ELF-1 (cell line): ENCODE data around the gene INTU.
"Not testable (repeated sequence)": the region's sequence is repeated elsewhere in the genome, so short reads cannot be mapped to it uniquely, and the experiment has no call there.

Experiments used
- DNase-seq: peaks from one replicate; pipeline ENCODE4 v3.0.0-alpha.2; 2016; ENCODE audit warnings: low read depth, low spot score

Gene INTU

DNA sequence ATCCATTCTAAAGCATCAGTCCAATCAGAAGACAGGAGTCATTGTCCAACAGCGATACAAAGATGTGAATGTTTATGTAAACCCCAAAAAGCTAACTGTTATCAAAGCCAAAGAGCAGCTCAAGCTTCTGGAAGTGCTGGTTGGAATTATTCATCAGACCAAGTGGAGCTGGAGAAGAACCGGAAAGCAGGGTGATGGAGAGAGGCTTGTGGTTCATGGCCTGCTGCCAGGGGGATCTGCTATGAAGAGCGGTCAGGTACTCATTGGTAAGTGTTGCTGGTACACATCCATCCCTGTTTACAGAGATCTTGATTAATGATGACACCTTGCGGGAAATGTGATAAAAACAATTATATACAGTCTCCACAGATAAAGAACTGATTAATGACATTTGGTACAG lies 11.0 kb downstream of the INTU start:
- no peak for DNase-seq

DNA sequence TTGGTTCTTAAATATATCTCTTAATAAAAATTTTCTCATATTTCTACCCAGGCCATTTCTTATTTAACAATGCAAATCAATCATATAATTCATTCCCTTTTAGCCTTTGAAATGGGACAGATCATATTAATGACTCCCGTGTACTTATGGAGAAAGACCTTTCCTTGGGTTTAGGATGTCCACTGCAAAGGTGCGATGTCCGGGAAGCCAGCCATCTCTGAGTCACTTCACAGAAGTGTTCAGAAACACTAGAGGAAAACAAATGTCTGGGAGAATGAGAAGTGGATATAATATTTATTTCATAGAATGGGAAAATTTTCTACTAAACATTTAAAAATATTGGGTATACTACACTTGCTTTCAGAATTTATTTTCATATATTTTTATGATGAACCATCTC lies 15.3 kb downstream of the INTU start:
- DNase-seq: no peak

DNA sequence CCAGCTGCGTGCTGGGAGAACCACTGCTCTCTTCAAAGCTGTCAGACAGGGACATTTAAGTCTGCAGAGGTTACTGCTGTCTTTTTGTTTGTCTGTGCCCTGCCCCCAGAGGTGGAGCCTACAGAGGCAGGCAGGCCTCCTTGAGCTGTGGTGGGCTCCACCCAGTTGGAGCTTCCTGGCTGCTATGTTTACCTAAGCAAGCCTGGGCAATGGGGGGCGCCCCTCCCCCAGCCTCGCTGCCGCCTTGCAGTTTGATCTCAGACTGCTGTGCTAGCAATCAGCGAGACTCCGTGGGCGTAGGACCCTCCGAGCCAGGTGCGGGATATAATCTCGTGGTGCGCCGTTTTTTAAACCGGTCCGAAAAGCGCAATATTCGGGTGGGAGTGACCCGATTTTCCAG lies 22.8 kb downstream of the INTU start:
- DNase-seq: not testable (repeated sequence)

DNA sequence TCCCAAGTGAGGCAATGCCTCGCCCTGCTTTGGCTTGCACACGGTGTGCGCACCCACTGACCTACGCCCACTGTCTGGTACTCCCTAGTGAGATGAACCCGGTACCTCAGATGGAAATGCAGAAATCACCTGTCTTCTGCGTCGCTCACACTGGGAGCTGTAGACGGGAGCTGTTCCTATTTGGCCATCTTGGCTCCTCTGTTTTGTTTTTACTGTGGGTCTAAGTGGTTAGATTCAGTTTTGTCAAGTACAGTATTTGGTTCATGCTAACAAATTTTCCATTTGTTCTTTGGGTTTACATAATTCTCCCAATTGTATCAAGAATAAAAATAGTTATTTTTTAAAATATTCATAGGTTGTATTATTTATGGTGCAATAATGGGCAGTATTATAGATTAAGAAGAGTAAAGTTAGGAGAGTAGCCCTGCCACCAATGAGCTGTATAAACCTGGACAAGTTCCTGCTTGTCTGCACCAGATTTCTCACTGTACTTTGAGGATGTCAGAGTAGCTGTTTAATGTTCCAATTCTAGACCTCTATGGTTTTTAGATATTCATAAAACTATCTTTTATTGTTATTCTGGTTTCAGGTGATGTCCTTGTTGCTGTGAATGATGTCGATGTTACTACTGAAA lies 23.4 kb downstream of the INTU start:
- DNase-seq: no peak

DNA sequence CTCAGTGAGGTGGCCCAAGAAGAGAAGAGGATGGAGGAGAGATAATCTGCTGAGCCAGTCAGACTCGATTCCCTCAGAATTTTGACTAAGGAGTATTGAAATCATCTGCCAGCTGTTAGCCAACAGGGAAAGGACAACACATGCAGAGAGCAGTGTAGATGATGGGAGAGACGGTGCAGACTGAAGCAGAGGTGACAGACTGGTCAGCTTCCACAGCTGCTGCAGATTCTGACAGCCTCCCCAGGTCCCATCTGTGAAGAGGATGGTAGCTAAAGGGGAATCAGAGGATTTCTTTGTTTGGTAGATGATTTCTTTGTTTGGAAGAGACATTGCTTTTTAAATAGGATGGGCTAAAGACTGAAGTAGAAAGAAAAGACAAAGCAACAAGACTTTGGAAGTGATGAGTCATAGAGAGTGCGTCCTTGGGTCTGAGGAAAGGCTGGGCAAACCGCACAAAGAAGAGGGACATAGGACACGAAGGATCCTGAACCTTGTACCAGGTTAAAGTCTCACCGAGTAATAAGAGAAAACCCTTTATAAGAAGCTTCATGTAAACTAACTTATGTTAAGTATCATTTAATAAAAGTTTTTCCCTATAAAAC lies 27.6 kb downstream of the INTU start:
- no peak for DNase-seq

DNA sequence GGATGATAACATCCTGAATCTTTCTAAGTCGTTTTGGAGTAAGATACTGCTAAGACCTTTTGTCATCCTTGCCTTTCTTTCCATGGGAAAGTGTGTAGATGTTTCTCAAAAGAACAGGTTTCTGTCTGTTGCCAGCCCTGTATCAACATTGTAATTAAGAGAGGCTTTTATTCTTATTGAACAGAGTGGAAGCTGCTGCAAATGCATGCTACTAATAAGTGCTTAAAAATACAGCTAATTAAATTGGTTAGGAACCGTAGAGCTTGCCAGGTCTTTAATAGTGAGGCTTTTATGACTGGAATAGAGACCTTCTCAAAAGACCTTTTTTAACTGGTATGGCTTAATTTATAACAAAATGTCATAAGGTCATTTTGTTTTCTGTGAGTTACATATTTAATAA lies 34.4 kb downstream of the INTU start:
- DNase-seq: no peak

DNA sequence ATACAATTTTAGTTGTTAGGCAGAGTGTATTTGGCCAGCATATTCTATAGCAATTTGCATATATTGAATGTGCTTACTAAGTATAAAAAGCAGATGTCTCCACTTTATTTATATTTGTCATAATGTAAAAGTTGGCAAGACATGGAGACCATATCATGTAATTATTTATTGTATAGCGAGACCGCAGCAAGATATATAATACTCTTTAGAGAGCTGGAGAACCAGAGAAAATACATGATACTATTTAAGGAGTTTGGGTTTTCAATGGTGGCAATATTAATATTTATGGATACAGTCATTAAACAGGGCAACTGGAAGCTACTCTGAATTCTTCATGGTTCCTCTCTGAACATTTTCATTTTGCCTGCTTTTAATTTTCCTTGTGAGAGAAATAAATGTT lies 35.0 kb downstream of the INTU start:
- no peak for DNase-seq

DNA sequence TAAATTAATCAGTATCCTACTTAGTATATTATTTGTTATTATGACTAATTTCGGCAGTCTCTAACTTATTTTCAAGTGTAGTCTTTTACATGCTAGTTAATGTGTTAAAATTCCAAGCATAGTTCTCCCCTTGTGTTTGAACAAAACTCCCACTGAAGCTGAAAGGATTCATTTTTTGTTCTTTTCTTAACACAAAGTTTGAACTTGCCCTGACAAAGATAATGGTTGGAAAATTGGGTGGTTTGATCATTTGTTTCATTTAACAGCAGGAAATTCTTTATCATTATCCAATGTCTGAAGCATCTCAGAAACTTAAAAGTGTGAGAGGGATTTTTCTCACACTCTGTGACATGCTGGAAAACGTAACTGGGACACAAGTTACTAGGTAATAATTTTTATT lies 36.0 kb downstream of the INTU start:
- DNase-seq: no peak

DNA sequence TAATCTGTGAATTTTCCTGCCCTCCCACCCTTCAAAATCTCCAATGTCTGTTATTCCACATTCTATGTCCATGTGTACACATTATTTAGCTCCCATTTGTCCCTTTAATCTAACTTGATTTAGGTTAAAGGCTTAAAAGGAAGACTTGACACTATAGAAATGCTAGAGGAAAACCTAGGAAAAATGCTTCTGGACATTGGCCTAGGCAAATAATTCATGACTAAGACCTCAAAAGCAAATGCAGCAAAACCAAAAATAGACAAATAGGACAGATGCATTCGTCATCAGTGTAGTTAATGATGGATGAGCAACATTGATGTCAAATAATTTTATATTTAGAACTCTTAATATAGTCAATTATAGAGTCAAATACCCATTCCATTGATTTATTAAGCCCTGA lies 36.9 kb downstream of the INTU start:
- DNase-seq: no peak

DNA sequence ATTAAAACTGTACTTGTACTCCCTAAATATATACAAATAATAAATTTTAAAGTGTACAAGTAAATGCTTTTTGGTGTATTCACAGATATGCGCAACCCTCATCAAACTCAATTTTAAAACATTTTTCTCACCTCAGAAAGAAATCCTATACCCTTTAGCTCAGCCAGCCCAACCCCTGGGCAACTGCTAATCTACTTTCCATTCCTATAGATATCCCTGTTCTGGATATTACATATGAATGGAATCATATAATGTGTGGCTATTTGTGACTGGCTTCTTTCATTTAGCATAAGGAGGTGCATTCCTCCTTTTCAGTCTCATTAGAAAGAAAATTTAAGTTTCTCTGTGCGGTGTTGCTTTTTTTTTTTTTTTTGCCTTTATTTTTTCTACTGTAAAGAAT lies 39.4 kb downstream of the INTU start:
- no peak for DNase-seq

DNA sequence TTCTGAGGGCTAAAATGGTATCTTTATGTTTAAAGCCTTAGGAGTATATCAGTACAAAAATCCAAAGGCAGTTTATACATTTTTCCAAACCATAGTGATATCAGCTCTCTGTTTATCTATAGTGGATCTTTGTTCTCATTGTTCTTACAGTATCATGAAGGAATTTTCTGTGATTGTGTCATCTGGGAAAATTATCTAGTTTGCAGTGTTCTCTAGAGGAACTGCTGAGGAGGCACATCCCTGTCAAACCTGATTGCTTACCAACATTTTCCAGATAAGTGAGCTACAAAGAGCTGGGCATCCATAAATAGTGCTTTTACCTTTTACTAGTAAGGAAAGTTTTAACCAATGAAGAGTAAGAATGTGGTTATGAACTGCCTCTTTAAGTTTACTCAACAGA lies 52.5 kb downstream of the INTU start:
- no peak for DNase-seq

DNA sequence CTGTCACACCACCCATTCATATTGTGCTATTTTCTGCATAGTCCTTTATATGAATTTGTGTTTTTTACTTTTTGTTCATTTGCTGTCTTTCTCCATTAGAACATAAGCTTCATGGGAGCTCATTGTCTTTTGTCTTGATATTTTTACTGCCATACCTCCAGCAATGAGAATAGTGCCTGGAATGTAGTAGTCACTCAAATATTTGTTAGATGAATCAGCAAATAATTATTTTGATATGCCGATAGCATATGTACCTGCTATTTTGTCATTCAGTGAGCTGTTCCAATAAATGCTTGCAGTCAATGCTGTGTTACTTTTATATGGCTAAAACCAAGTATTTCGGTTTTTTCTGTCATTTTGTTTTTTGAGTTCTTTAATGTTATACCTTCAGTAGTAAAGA lies 53.9 kb downstream of the INTU start:
- DNase-seq: no peak

DNA sequence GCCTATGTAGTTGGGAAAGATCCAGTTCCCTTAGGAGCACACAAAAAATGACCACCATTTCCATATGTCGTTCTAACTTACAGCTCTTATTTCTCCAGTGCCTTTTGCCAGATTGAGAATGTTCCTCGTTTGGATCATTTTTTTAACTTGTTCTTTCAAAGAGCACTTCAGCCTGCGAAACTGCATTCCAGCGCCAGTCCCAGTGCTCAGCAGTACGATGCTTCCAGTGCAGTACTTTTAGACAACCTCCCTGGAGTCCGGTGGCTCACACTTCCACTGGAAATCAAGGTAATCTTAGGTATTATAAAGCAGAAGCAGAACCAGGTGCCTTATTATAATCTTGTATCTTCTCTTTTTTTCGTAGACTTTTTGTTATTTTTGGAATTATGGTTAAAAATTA lies 54.8 kb downstream of the INTU start:
- no peak for DNase-seq

DNA sequence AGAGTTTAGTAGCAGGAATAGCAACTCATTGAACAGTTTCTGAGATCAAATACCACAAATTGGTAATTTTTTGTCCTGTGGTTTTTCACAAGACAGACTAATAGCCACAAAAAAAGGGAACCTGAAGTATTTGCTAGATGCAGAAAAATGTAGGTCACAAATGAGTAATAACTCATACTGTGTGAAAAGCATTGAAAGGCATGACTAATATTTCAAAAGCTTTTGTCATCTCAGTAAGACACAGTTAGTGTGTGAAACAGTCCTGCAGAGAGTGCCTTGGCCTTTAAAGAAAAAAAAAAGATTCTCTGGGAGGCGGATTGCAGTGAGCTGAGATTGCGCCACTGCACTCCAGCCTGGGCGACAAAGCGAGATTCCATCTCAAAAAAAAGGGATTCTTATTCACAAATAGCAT lies 66.0 kb downstream of the INTU start:
- no peak for DNase-seq

DNA sequence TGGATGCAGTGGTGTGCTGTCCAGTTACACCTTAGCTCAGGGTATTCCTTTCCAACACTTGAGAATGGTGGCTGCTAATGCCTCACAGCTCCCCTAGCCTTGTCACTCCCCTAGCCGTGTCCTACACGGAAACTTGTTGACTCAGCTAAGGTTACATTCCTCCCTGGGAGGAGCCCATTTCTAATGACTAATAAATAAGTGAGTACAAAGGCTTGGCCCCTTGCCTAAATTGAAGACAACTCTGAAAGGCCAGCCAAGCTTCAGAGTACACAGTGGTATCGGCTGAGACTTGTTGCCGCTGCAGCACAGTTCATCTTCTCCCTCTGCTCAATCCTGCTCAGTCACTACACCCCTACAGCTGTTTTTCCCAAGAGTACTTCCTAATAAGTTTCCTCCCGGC lies 76.2 kb downstream of the INTU start:
- peak; percentile 20 for DNase-seq

DNA sequence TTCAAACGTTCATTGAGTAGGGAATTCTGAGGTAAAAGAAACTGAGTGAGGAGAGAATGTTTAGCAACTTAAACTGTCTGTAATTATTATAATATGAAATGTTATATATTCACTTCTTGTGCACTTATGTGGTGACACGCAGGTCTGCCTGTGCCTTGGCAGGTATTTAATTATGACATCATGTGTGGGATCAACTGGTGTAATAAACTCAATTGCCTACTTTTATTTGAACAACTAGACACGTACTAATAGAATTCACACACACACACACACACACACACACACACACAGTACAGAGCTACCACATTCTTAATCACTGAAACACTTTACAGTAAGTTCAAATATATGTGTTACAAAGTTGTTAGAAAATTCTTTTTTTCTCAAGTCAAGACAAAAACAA lies 76.7 kb downstream of the INTU start:
- no peak for DNase-seq

DNA sequence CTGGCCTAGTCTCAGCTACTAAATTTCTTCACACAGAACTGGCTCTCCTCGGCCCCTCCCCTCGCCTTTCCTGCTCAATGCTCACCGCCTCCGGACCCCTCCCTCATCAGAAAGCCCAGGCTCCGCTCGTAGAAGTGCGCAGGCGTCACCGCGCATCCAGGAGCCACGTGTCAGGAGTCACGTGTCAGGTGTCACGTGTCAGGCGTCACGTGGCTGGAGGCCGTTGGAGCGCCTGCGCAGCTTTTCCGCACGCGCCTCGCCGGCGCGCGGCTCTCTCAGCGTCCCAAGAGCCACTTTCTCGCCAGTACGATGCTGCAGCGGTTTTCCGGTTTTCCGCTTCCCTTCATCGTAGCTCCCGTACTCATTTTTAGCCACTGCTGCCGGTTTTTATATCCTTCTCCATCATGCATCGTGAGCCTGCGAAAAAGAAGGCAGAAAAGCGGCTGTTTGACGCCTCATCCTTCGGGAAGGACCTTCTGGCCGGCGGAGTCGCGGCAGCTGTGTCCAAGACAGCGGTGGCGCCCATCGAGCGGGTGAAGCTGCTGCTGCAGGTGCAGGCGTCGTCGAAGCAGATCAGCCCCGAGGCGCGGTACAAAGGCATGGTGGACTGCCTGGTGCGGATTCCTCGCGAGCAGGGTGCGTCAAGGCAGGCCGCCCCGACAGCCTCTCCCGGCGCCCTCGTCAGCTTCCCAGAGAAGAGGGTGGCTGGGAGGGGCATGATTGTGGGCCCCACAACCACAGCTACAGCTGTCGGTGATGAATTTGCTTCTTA lies 97.6 kb downstream of the INTU start, which contains the start of gene SLC25A31:
Gene SLC25A31, plus strand, starts transcription at position 259 of the 772 bp plus-strand sequence. Its CDS starts 146 bp downstream, at position 405.
- no peak for DNase-seq

DNA sequence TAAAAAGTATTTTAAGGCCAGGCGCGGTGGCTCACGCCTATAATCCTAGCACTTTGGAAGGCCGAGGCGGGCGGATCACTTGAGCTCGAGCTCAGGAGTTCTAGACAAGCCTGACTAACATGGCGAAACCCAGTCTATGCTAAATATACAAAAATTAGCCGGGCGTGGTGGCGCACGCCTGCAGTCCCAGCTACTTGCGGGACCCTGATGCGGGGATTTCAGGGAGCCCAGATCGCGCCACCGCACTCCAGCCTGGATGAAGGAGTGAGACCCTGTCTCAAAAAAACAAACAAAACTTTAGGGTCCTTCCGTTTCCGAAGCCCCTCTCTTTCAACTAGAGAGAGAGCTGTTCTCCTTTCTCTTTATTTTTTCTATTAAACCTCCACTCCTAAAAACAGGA lies 98.6 kb downstream of the INTU start:
- DNase-seq: no peak

DNA sequence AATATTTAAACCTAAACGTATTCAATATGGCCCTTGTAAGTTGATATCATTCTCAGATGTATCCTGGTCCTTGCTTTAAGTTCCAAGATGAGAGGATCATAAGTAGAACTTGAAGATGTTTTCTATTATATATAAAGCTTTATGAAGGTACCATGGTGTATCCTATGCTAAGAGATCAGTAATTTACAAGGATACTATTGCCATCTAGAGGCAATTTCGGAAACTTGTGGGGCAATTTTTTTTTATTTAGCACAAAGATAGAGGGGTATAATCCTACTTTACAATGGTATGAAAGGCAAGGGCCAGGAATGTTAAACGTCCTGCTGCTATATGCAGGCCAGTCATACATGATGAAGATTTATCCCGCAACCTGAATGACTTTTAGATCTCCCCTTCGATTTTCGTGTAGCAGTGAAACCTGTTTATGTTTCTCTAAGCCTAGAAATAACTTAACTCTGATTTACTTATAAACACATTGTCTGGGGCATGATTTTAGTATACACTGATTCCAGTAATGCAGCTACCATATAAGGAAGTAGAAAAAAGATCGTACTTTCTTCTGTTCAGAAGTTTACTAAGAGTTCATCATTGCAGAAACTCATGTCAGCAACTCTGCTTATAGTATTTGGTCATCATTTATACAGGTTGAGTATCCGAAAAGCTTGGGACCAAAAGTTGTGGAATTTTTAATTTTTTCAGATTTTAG lies 100.0 kb downstream of the INTU start:
- DNase-seq: no peak

DNA sequence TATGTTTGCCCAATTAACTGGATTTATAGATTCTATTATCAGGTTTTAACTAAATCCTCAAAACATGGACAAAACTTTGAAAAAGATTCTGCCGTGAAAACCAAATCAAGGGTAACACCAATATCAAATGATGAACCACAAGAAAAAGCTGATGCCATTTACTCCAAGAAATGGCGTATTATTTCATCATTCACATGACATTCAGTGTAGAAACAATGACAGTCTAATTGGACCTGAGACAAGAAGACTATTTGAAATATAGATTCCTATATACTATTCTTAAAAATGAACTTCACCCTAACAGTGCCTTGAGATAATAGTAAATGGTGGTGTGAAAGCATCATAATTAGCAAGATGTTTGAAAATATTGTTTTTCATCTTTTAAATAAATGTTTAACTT lies 102.2 kb downstream of the INTU start:
- no peak for DNase-seq

DNA sequence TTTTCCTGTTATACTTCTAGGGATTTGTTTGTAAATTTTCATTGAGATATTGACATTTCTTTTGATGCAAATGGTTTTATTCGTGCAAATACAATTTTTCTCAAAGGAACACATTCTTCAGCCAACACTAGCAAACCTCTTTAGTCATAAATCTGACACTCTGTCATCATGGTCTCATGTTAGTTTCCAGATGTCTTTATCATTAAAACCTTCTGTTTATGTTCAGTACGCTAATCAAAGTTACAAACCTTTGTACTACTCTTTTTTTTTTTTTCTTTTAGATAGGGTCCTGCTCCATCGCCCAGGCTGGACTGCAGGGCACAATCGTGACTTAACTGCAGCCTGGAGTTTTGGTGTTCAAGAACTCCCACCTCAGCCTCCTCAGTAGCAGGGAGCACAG lies 104.5 kb downstream of the INTU start:
- DNase-seq: no peak

DNA sequence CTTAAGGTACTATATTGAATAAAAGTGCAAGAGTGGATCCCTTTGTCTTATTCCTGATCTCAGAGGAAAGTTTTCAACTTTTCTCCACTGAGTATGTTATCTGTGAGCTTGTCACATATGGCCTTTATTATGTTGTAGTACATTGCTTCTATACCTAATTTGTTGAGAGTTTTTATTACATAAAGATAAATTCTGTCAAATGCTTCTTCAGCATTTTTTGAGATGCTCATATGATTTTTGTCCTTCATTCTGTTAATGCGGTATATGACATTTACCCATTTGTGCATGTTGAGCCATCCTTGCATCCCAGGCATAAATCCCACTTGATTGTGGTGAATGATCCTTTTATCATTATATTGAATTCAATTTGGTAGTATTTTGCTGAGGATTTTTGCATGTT lies 108.5 kb downstream of the INTU start:
- DNase-seq: no peak
